AG10803 (cell line): ENCODE results near the gene ZFYVE28.
"Not testable (repeated sequence)": the region's sequence is repeated elsewhere in the genome, so short reads cannot be mapped to it uniquely, and the experiment has no call there.

Experiments used
- DNase-seq: peaks from one replicate; pipeline ENCODE4 v3.0.0; 2010; ENCODE audit warnings: low read depth
- H3K4me3 ChIP-seq: 2 replicates; pipeline ENCODE4 v1.5.1; 2011; ENCODE audit warnings: mild to moderate bottlenecking, low read length, control low read depth
- TF ChIP-seq, protein P1 (sequence below): conservative IDR thresholded peaks from 2 replicates; pipeline ENCODE4 v1.5.1; 2011; ENCODE audit warnings: mild to moderate bottlenecking, low read length, control low read depth, inconsistent platforms

ZFYVE28 gene

DNA sequence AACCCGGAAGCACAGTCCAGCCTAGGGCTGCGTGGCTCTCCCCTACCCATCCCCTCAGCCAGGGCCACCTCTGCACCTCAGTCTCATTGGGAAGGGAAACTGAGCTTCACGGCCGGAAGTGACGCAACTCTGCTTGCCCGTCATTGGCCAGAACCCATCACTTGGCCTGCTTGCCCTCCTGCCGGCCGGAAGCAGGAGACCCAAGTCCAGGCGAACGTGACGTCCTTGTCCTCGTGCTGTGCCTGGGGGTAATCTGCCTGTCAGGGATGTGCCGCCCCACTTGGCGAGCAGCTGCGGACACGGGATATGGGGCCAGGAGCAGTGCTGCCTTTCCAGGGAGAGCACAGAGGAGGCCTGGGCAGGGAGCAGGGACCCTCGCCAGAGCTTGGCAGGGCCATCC is 31.2 kb downstream of the ZFYVE28 start:
- TF ChIP-seq, protein P1, sequence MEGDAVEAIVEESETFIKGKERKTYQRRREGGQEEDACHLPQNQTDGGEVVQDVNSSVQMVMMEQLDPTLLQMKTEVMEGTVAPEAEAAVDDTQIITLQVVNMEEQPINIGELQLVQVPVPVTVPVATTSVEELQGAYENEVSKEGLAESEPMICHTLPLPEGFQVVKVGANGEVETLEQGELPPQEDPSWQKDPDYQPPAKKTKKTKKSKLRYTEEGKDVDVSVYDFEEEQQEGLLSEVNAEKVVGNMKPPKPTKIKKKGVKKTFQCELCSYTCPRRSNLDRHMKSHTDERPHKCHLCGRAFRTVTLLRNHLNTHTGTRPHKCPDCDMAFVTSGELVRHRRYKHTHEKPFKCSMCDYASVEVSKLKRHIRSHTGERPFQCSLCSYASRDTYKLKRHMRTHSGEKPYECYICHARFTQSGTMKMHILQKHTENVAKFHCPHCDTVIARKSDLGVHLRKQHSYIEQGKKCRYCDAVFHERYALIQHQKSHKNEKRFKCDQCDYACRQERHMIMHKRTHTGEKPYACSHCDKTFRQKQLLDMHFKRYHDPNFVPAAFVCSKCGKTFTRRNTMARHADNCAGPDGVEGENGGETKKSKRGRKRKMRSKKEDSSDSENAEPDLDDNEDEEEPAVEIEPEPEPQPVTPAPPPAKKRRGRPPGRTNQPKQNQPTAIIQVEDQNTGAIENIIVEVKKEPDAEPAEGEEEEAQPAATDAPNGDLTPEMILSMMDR = no peak
- H3K4me3 ChIP-seq = no peak overlapping the region
- DNase-seq = no peak

DNA sequence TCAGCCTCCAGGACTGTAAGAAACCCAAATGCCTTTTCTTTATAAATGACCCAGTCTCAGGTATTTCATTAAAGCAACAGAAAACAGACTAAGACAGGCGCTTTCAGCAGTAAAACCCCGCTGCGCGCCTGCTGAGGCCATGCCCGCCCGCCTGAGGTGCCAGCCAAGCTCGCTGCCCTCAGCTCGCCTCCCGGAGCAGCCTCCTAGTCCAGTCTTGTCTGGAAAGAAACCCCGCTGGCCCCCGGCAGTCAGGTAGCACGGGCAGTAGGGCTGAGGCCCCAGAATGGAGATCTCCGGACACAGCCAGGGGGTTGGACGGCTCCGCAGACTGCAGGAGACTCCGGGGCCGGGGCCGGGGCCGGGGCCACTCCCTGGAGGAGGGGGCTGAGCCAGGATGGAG is 31.7 kb downstream of the ZFYVE28 start:
- TF ChIP-seq, protein P1 = no peak
- DNase-seq = no peak
- H3K4me3 ChIP-seq = no peak overlapping the region

DNA sequence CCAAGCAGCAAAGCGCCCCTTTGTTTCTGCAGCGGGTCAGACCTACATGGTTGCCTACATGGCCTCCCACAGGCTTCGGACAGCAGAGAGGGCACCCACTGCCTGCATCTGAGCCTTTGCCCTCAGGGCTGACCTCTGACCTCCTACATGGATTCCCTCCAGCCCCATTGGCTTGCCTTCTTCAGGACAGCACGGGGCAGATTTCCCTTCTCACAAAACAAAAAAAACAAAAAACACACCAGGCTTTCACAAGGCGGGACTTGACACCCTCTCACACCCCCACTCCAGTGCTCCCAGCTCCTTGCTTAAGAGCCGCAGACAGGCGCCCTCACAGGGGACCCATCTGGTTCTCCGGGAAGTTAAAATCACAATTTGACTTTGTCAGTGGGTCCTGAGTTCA is 32.9 kb downstream of the ZFYVE28 start:
- no peak overlapping the region for H3K4me3 ChIP-seq
- TF ChIP-seq, protein P1 = no peak
- DNase-seq = no peak

DNA sequence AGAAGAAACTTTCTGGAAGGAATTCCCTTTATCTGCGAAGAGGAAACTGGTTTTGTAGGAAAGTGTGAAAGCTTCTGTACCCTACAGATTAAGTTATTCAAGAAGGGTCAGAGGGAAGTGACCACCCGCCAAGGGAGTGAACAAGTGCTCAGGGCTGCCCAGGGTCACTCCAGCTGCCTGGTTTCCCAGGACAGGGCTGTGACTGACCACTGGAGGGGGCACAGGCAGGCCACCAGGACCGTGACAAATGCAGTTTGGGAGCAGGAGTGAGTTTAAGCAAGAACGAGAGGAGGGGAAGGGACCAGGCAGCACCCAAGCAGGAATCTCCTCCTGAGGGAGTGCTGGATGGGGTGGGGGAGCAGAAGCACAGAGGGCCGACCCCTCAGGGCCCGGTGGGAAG is 34.2 kb downstream of the ZFYVE28 start:
- no peak overlapping the region for H3K4me3 ChIP-seq
- TF ChIP-seq, protein P1 = no peak
- no peak for DNase-seq

DNA sequence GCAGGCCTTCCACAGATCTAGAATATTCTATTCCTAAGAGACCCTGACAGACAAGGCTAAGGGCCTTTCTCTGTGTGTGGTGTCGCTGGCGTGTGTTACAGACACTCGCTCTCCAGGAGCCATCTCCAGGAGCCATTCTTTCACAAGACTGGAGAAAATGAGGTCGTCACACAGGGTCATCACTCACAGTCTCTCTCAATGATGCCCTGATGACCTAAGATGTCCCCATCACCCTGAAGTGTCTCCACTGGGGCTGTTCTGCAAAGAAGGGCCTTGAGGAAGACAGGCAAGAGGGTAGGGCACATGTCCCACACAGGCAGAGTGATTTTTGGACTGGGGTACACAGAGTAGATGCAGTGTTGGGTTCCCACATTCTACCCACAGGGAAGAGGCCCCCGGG is 34.7 kb downstream of the ZFYVE28 start:
- DNase-seq = no peak
- TF ChIP-seq, protein P1 = no peak
- H3K4me3 ChIP-seq = no peak overlapping the region

DNA sequence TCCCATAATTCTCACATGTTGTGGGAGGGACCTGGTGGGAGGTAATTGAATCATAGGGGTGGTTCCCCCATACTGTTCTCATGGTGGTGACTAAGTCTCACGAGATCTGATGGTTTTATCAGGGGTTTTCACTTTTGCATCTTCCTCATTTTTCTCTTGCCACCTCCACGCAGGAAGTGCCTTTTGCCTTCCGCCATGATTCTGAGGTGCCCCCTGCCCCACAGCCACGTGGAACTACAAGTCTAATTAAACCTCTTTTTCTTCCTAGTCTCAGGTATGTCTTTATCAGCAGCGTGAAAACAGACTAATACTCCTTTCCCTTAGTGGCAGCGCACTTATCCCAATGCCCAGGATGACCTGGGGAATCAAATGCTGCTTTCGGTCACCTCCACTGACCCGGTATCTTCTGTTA is 35.2 kb downstream of the ZFYVE28 start:
- DNase-seq = not testable (repeated sequence)

DNA sequence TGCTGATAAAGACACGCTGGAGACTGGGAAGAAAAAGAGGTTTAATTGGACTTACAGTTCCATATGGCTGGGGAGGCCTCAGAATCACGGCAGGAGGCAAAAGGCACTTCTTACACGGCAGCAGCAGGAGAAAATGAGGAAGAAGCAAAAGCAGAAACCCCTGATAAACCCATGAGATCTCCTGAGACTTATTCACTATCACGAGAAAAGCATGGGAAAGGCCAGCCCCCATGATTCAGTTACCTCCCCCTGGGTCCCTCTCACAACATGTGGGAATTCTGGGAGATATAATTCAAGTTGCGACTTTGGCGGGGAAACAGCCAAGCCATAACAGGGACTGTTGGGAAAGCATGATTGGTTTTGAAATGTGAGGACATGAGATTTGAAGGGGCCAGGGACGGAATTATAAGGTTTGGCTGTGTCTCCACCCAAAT is 35.7 kb downstream of the ZFYVE28 start:
- not testable (repeated sequence) for DNase-seq, H3K4me3 ChIP-seq

More for the DNA sequence above, 35.2 kb downstream of the ZFYVE28 start:
- not testable (repeated sequence) for H3K4me3 ChIP-seq

DNA sequence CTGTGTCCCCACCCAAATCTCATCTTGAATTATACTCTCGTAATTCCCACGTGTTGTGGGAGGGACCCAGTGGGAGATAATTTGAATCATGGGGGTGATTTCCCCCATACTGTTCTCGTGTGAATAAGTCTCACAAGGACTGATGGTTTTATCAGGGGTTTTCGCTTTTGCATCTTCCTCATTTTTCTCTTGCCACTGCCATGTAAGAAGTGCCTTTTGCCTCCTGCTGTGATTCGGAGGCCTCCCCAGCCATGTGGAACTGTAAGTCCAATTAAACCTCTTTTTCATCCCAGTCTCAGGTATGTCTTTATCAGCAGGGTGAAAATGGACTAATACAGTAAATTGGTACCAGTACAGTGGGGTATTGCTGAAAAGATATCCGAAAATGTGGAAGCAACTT is 37.9 kb downstream of the ZFYVE28 start:
- not testable (repeated sequence) for DNase-seq

DNA sequence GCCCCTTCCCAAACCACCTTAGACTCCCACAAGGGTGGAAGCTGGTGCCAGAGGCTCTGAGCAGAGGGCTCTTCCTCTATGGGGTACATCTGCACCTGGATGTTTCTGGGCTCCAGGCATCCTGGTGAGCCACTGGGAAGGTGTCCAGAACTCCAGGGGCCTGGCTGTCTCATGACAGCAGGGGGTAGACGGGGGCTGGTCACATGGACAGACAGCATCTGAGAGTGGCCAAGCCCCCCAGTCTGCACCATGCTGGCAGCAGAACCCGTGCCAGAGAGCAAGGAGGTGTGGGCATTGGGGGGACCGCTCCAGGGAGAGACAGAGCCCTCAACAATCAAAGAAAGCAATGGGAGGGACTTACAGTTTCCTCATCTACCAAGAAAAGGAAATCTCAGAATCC is 39.5 kb downstream of the ZFYVE28 start:
- TF ChIP-seq, protein P1 = no peak
- no peak for DNase-seq
- H3K4me3 ChIP-seq = no peak overlapping the region

More for the DNA sequence above, 37.9 kb downstream of the ZFYVE28 start:
- H3K4me3 ChIP-seq = not testable (repeated sequence)
